Lower leg skin (tissue), 3 donors: ENCODE data around the gene SCYGR6.

Experiments used
- CTCF ChIP-seq, 3 donors: fragments of 450-650 bp; IDR thresholded peaks; one replicate each; pipeline ENCODE4 v1.5.1; 2016; ENCODE audit warnings: antibody characterized with exemption in 3 of 3, mild to moderate bottlenecking in 3 of 3, moderate library complexity in 2 of 3
- POLR2A ChIP-seq, 2 donors: fragments of 450-650 bp; IDR thresholded peaks; one replicate each; pipeline ENCODE4 v1.6.1; 2016 to 2017; ENCODE audit warnings: antibody characterized with exemption in 2 of 2, mild to moderate bottlenecking in 1 of 2, moderate library complexity in 1 of 2

- TF ChIP-seq POLR2A (IDR thresholded peaks at IDR 0.05): no peak
- TF ChIP-seq CTCF (IDR thresholded peaks at IDR 0.05): no peak
Measured at GRCh38 chr2:227772197-227772661, 47.7 kb upstream of the SCYGR6 start.
